HepG2 (cell line): Measurements from ENCODE around the gene POLR1G. TPM values are rescaled to one million over a fixed set of nuclear protein-coding genes. Genes with fewer than 3 reads are reported as not detected.
A peak's percentile ranks its signal among the peaks of the same experiment; 100 is the strongest.

Experiments
- BRCA1 ChIP-seq: sonication (generic); formaldehyde crosslinking; IDR thresholded peaks from 2 replicates; pipeline ENCODE4 v1.4.0; 2020; ENCODE audit warnings: missing genetic modification reagents
- HNRNPLL ChIP-seq: fragments of 200-400 bp; formaldehyde crosslinking; IDR thresholded peaks from 2 replicates; pipeline ENCODE4 v1.6.1; 2017; ENCODE audit warnings: mild to moderate bottlenecking, low read depth, low read length; ENCODE audit not compliant: poor library complexity, severe bottlenecking
- HOXA7 ChIP-seq: sonication (generic); formaldehyde crosslinking; IDR thresholded peaks from 2 replicates; pipeline ENCODE4 v1.8.1; 2022; ENCODE audit warnings: mild to moderate bottlenecking, missing genetic modification reagents, moderate library complexity
- KLF15 ChIP-seq: sonication (generic); formaldehyde crosslinking; IDR thresholded peaks from 2 replicates; pipeline ENCODE4 v1.8.1; 2023; ENCODE audit warnings: borderline replicate concordance, mild to moderate bottlenecking, inconsistent platforms, missing genetic modification reagents, mixed read lengths
- PLSCR1 ChIP-seq: sonication (generic); formaldehyde crosslinking; IDR thresholded peaks from 2 replicates; pipeline ENCODE4 v1.5.0; 2020; ENCODE audit warnings: missing genetic modification reagents, mild to moderate bottlenecking, borderline replicate concordance
- RCOR2 ChIP-seq: IDR thresholded peaks from 2 replicates; pipeline ENCODE4 v1.6.1; 2016; ENCODE audit warnings: missing biosample characterization, missing genetic modification reagents
- SKIL ChIP-seq: sonication (generic); formaldehyde crosslinking; IDR thresholded peaks from 2 replicates; pipeline ENCODE4 v1.8.0; 2022; ENCODE audit warnings: missing genetic modification reagents, mild to moderate bottlenecking, moderate library complexity, borderline replicate concordance
- SMARCE1 ChIP-seq: fragments of 450-650 bp; IDR thresholded peaks from 2 replicates; pipeline ENCODE4 v1.6.1; 2017; ENCODE audit warnings: borderline replicate concordance
- SOX5 ChIP-seq: IDR thresholded peaks from 2 replicates; pipeline ENCODE4 v1.6.1; 2016; ENCODE audit warnings: borderline replicate concordance
- SOX6 ChIP-seq, 2 experiments: fragments of 450-650 bp in 1 of 2; sonication (generic) in 1 of 2; formaldehyde crosslinking in 1 of 2; IDR thresholded peaks; 2 replicates each; pipeline versions ENCODE4 v1.4.0 to v1.6.1; 2017 to 2020; ENCODE audit warnings: antibody characterized with exemption in 1 of 2, mild to moderate bottlenecking in 1 of 2, missing genetic modification reagents in 1 of 2
- SYNCRIP ChIP-seq: fragments of 200-400 bp; formaldehyde crosslinking; IDR thresholded peaks from 2 replicates; pipeline ENCODE4 v1.6.1; 2018; ENCODE audit warnings: mild to moderate bottlenecking, low read depth, low read length; ENCODE audit not compliant: insufficient read depth
- TBP ChIP-seq: sonication (generic); formaldehyde crosslinking; IDR thresholded peaks from 2 replicates; pipeline ENCODE4 v1.5.0; 2020; ENCODE audit warnings: missing genetic modification reagents
- ZFP36L1 ChIP-seq: sonication (generic); formaldehyde crosslinking; IDR thresholded peaks from 2 replicates; pipeline ENCODE4 v1.8.0; 2022; ENCODE audit warnings: mild to moderate bottlenecking, missing genetic modification reagents, moderate library complexity
- ZNF225 ChIP-seq: sonication (generic); formaldehyde crosslinking; IDR thresholded peaks from 2 replicates; pipeline ENCODE4 v1.4.0; 2020; ENCODE audit warnings: mild to moderate bottlenecking, missing genetic modification reagents
- ZNF333 ChIP-seq: sonication (generic); formaldehyde crosslinking; IDR thresholded peaks from 2 replicates; pipeline ENCODE4 v1.4.0; 2020; ENCODE audit warnings: mild to moderate bottlenecking, missing genetic modification reagents, borderline replicate concordance
- ZNF557 ChIP-seq: sonication (generic); formaldehyde crosslinking; IDR thresholded peaks from 2 replicates; pipeline ENCODE4 v1.4.0; 2020; ENCODE audit warnings: missing genetic modification reagents
- ZNF687 ChIP-seq: sonication (generic); formaldehyde crosslinking; IDR thresholded peaks from 2 replicates; pipeline ENCODE4 v1.5.1; 2020; ENCODE audit warnings: mild to moderate bottlenecking, missing genetic modification reagents, moderate library complexity
- polyA plus RNA-seq, 8 experiments: library from polyadenylated mRNA; depleted of rRNA in 3 of 8; stranded (reverse) in 7 of 8; unstranded in 1 of 8; fragments of >200 nt; fragmentation: Illumina TruSeq in 4 of 8; extraction: Trizol in 4 of 8; gene quantifications; 2 replicates each; pipeline versions ENCODE4 v1.2.1 to v1.2.3, GENCODE V29; 2011 to 2016; ENCODE audit warnings: low read depth in 4 of 8, missing spikeins in 1 of 8, mixed read lengths in 1 of 8; ENCODE audit not compliant: insufficient read depth in 1 of 8
- total RNA-seq, 5 experiments: library from RNA; depleted of rRNA; stranded (reverse); fragments of >200 nt; fragmentation: Illumina TruSeq; extraction: Trizol; gene quantifications; 2 replicates each; pipeline ENCODE4 v1.2.3, GENCODE V29; 2016; ENCODE audit warnings: low read depth in 1 of 5
- TF ChIP-seq, protein P1 (sequence below): IDR thresholded peaks from 2 replicates; pipeline ENCODE4 v1.6.1; 2018; ENCODE audit warnings: missing genetic modification reagents

POLR1G gene
- total and polyA plus RNA-seq, 2 of the 13 experiments (the other 11 are each of a cell fraction or from before 2014, with no cell fraction given): 3.5 to 20.8 TPM

GRCh38 chr19:45455707-45456499 lies 49.5 kb downstream of the POLR1G start (continued):
- peak; percentile 96 for TF ChIP-seq SKIL (CRISPR knock-in tag)
- no peak for TF ChIP-seq BRCA1 (CRISPR knock-in tag)
- no peak for TF ChIP-seq TBP (CRISPR knock-in tag)
- TF ChIP-seq SYNCRIP: no peak
- peak; percentile 91 for TF ChIP-seq ZNF687 (CRISPR knock-in tag)
- TF ChIP-seq PLSCR1 (CRISPR knock-in tag): no peak
- no peak for TF ChIP-seq HOXA7 (CRISPR knock-in tag)
- peak; percentile 68; the same call in 1 of the 2 replicates for TF ChIP-seq ZNF333 (CRISPR knock-in tag)
- TF ChIP-seq SOX6 (IDR thresholded peaks at IDR 0.05): no peak
- peak; percentile 79 for TF ChIP-seq SOX6 (CRISPR knock-in tag; IDR thresholded peaks at IDR 0.05)
- TF ChIP-seq RCOR2 (CRISPR knock-in tag): no peak
- TF ChIP-seq HNRNPLL: peak; percentile 27
- TF ChIP-seq, protein P1, sequence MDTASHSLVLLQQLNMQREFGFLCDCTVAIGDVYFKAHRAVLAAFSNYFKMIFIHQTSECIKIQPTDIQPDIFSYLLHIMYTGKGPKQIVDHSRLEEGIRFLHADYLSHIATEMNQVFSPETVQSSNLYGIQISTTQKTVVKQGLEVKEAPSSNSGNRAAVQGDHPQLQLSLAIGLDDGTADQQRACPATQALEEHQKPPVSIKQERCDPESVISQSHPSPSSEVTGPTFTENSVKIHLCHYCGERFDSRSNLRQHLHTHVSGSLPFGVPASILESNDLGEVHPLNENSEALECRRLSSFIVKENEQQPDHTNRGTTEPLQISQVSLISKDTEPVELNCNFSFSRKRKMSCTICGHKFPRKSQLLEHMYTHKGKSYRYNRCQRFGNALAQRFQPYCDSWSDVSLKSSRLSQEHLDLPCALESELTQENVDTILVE (CRISPR knock-in tag): peak; percentile 18; the same call in 1 of the 2 replicates
- no peak for TF ChIP-seq KLF15 (CRISPR knock-in tag)
- TF ChIP-seq SOX5 (CRISPR knock-in tag): peak; percentile 68; the same call in 1 of the 2 replicates
- TF ChIP-seq SMARCE1: no peak
- TF ChIP-seq ZNF557: peak; percentile 48; the same call in 1 of the 2 replicates
- no peak for TF ChIP-seq ZNF225
- TF ChIP-seq ZFP36L1 (CRISPR knock-in tag): peak; percentile 70; the same call in 1 of the 2 replicates
